GM21360 (cell line): ENCODE data around the gene TMEM139.
A peak's percentile ranks its signal among the peaks of the same experiment; 100 is the strongest.

Experiments
- ATAC-seq: cut with Tn5 transposase; IDR thresholded peaks from one replicate; pipeline ENCODE4 v1.9.1; 2021; ENCODE audit warnings: mild to moderate bottlenecking, moderate library complexity; ENCODE audit not compliant: unreplicated experiment

Gene TMEM139

DNA sequence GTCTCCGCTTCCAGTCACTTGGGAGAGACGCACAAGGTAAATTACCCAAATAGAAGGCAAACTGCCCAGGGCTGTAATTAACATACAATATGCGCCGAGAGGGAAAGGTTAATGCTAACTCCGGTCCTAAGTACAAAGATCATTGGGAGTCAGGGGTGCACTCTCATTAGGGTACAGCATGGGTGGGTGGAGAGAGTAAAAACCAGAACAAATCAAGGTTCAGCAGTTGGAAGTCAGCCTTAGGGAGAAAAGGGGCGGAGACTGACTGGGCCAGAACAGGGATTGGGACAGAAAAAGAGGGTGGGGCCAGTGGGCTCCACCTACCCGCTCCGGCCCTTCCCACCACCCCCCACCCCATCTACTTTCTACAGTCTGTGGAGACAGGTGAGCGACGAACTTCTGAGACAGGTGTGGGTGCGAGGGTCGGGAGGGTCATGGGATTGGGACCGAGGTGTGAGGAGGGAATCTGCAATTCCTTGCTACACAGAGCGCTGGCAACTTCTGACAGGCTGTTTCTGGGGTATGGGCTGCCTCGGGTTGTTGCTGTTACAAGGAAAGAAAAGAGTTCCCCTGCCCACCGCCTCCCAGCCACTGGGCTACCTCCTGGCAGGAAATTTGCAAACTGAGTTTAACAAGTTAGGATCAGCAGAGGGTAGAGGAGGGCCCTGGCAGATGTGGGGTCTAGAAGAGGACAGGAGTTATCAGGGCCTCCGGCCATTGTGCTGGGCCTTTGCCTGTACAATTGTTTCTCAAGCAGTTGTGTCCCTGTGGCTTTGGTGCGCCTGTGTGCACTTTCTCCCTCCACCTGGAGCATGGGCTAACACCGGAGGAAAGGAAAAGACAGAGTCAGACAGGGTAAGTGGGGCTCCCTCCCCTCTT is at the start of gene TMEM139:
TMEM139 (plus strand) TSS at position 368 of the 879 bp plus-strand sequence. CDS start 1,000 bp downstream, outside the sequence.
- ATAC-seq: no peak

DNA sequence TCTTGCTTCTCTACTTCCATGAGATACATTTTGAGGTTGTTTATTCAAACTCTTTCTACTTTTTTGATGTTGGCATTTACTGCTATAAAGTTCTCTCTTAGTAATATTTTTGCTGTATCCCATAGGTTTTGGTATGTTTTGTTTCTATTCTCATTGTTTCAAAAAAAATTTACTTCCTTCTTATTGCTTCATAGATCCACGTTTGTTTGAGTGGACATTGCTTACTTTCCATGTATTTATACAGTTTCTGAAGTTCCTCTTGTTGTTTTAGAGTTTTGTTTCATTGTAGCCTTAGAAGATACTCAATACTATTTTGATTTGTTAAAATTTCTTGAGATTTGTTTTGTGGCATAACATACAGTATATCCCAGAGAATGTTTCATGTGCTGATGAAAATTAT is 49.2 kb upstream of the TMEM139 start:
- ATAC-seq: no peak

DNA sequence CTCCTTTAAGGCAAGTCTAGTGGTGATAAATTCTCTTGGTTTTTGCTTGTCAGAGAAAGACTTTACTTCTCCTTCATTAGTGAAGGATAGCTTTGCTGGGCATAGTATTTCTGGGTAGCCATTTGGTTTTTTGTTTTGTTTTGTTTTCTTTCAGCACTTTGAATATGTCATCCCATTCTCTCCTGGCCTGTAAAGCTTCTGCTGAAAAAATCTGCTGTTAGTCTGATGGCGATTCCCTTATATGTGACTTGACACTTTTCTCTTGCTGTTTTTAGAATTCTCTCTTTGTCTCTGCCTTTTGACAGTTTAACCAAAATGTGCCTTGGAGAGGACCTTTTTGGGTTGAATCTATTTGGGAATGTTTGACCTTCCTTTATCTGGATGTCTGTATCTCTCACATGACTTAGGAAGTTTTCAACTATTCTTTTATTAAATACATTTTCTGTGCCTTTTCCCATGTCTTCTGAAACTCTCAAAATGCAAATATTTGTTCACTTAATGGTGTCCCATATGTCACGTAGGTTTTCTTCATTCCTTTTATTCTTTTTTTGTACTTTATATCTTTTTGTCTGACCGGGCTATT is 48.3 kb upstream of the TMEM139 start:
- no peak for ATAC-seq

DNA sequence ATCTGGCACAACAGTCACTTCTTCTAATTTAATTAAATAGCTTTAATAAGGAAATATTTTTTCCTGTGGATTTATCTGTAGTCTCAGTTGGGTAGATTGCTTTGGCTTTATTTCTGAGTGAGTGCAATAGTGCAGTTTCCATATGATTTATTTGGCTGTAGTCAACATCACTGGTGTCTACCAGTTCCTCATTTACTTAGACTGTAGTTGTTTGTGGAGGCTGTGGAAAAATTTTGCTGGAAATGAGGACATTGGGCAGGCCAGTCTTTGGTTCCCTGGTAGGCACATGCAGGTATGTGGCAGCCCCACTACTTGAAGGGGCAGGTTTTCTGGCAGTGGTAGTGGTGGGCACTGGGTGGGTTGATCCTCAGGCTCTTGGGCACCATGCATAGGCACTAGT is 47.4 kb upstream of the TMEM139 start:
- ATAC-seq: no peak

DNA sequence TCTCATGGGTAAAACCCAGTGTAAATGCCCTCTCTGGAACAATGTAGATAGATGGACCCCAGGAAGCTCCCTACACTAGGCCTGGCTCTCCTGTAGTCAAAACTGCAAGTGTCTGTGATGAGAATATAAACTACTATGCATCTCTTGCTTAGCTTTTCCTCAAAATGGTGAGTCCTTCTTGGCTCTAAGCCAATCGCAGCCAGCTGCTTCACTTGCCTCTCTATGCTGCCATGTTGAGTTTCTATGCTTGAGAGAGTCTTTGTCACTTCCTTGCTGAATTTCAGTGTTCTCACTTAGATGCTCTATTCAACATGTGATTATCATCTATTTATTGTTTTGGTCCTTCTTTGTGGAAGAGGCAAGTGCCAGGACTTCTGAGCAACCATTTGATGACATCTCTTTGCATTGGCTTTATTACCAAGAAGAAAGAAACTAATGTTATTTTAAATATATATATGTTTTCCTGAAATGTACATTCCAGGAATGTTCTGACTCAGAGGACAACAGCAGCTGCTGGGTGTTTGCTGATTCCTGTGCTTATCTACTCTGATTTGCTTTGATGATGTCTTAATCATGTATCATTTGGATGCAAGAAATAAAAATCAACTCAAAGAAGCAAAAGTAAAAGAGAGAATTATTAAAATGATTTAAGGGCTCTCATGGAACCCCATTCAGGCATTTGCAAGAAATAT is 46.3 kb upstream of the TMEM139 start:
- ATAC-seq: no peak

DNA sequence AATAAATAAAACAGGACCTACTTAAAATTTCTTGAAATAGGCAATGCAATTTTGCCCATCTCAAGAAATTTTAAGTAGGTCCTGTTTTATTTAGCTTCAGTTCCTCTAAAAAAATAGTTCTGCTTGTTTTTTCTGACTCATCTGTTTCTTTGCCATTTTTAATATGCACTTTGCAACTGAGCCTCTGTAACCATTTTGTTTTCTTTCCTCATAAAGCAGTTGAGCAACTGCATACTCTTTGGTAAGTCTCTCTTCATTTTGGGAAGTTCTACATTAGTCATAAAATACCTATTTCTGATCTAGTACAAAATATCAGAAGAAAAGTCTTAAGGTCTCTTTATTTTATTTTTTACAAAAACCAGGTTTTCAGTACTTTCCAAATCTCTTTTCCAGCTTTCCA is 44.9 kb upstream of the TMEM139 start:
- no peak for ATAC-seq

DNA sequence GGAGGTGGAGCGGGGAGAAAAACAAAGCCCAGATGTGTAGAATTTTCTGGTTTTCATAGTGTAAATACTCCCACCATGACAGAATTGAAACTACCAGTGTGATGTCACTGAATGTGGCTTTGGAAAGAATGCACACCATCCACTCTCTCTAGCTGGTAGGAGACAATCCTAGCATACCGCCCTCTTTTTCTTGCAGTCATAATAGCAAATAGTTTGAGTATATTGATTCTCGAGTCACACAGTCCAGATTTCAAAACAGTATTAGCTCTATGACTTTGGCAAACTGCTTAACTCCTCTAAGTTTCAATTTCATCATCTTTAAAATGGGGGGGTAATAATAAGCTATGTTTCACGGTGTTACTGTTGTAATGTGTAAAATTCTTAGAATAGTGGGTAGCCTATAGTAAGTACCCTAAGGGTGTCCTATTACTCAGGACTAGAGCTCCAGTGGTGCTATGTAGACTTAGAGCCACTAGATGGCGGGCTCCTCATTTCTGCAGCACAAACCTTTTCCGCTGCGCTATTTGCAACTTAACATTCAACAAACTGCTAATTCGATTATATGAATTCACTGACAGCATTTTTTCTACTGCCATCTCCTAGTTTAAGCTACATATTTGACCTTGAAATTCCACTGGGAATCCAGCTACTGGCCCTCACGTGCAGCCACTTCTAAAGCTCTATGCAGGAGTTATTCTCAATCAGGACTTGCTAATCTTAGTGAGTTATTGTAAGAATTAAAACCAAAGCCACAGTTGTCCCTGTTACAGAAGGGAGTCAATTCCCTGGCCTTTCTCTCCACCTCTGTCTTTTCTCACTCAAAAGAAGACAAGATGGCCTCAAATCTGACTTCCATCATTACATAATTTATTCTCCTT is 44.2 kb upstream of the TMEM139 start:
- ATAC-seq: peak; percentile 98

DNA sequence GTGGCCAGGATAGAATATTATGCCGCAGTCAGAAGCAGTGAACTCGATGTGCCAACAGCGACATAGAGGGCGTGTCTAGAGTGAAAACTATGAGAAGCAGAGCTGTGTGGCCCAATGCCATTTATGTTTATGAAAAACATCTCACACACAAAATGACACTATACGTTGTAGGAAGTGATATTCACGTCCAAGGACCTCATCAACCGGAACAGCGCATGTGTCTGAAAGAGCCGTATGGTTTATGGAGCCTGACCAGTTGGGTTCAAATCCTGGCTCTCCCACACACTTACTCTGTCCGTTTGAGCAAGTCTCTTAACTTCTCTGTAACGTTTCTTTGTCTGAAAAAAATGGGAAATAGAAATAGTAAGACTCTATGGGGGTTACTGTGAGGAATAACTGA is 42.5 kb upstream of the TMEM139 start:
- ATAC-seq: no peak

DNA sequence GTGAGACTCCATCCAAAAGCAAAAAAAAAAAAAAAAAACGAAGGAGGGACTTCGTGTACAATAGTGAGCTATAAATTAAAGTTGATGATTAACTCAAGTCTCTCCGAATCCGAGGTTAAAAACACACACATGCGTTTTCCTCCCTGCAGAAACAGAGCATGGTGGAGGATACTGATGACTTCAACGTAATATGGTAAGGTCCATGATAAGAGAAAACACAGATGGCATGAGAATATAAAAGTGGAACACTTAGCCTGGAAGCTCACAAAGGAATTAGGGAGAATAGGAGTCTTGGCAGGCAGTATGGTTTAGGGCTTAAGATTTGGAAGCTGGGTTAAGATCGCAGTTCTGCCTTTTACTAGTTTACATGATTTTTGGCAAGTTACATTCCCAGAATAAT is 41.6 kb upstream of the TMEM139 start:
- ATAC-seq: no peak

DNA sequence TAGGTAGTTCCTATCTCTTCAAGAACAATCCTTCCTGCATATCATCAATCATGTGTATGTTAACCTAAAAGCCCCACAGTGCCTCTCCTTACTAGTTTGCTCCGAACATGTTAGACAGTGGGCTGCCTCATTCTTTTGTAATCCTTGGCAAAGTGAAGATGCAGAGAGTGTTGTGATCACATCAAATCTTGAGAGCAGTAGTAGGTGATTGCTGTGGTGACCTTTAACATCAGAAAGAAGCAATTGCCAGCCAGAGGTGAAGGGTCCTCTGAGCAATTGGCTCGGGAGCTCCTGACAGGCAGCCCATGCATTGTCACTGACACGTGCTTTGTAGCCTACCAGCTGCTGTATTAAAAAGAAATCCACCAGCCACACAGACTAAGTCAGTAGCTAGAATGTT is 41.1 kb upstream of the TMEM139 start:
- no peak for ATAC-seq

DNA sequence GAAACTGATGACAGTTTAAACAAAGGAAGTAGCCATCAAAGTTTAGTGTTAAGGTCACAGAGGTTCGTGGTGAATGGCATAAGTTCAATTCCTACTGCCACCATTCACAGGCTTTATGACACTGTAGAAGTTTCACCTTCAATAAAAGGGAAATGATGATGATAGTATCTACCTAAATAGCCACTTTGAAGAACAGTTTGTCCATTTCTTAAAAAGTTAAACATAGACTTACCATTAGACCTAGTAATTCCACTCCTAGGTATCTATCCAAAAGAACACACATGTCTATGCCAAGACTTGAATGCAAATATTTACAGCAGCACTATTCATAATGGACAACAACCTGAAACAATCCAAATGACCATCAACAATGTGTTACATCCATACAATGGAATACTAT is 40.4 kb upstream of the TMEM139 start:
- no peak for ATAC-seq

DNA sequence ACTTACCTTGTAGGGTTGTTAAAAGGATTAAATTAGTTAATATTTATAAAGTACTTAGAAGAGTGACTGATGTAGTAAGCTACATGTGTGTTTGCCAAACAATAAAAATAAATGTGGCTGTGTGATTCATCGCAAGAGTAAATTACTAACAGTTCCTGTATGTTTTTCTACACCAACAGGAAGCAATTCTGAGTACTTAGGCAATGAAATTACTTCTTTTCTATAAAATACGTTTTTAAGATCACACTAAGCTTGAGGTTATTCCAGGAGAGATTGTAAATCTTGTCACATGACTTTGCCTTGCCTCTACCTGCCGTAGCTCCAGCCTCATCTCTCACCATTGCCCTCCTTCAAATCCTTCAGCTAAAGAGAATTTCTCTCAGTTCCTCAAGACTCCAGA is 39.6 kb upstream of the TMEM139 start:
- ATAC-seq: no peak

DNA sequence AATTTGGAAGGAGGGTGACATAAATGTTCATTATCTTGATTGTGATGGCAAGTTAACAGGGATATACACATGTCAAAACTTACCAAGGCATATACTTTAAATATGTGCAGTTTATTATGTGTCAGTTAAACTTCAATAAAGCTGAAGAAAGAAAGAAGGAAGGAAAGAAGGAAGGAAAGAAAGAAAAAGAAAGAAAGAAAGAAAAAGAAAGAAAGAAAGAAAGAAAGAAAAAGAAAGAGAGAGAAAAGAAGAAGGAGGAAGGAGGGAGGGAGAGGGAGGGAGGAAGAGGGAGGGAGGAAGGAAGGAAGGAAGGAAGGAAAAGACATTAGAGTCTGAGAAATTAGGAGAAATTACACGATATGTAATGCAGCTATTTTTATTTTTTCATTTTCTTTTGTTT is 37.4 kb upstream of the TMEM139 start:
- no peak for ATAC-seq

DNA sequence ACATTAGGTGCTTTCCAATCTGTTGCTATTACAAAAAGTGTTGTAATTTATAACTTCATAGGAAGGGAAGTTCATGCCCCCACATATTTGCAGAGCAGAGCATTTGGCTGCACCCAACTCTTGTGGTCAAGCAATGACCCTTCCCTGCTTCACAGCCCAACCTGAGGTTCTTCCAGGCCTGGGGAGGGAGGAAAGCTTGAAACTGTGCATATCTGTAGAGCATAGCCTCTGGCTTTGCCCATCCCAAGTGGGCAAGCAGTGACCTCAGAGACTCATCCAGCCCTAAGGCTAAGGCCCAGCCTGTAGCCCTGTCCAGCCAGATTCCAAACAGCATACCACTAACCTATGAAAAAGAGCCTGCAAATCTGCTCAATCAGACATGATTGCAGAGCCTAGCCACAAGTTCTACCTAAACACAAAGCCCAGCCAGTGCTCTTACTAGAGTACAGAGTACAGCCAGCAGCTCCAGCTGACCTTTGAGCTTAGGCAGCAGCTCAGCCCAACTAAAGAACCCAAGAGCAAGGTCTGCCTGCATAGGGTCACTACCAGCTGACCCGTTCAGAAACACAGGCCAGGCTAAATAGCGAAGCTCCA is 35.9 kb upstream of the TMEM139 start:
- ATAC-seq: no peak

DNA sequence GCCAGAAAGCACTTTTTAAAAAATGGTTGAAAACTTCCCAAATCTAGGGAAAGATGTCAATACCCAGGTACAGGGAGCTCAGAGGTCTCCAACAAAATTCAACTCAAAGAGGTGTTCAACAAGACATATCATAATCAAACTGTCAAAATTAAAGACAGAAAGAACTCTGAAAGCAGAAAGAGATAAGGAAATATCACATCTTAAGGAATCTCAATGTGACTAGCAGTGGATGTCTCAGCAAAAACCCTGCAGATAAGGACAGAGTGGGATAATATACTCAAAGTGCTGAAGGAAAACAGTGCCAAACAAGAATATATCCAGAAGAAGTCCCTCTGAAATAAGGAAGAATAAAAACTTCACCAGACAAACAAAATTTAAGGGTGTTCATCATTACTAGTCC is 34.6 kb upstream of the TMEM139 start:
- ATAC-seq: no peak

DNA sequence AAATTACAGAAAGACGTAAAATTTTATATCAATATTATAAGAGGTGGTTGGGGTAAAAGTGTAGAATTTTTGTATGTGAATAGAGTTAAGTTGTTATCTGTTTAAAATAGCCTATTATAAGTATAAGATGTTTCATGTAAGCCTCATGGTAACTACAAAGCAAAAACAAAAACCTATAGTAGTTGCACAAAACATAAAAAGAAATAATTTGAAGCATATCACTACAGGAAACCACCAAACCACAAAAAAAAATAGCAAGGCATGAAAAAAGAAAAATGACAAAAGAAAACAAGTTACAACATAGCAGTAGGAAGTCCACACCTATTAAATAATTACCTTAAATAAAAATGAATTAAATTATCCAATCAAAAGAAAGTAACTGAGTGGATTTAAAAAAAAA is 33.9 kb upstream of the TMEM139 start:
- no peak for ATAC-seq

DNA sequence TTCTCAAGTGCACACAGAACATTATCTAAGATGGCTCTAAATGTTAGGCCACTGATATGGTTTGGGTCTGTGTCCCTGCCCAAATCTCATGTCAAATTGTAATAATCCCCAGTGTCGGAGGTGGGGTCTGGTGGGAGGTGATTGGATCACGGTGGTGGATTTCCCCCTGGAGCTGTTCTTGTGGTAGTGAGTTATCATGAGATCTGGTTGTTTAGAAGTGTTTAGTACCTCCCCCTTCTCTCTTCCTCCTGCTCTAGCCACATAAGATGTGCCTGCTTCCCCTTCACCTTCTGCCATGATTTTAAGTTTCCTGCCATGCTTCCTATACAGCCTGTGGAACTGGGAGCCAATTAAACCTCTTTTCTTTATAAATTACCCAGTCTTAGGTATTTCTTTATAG is 32.8 kb upstream of the TMEM139 start:
- no peak for ATAC-seq

DNA sequence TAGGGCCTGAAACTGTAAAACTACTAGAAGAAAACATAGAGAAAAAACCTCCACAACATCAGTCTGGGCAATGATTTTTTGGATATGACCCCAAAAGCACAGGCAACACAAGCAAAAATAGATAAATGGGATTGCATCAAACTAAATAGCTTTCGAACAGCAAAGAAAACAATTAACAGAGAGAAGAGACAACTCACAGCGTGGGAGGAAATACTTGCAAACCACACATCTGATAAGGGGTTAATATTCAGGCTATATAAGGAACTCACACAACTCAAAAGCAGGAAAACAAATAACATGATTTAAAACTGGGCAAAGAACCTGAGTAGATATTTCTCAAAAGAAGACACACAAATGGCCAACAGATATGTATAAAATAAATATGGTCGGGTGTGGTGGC is 29.2 kb upstream of the TMEM139 start:
- no peak for ATAC-seq

DNA sequence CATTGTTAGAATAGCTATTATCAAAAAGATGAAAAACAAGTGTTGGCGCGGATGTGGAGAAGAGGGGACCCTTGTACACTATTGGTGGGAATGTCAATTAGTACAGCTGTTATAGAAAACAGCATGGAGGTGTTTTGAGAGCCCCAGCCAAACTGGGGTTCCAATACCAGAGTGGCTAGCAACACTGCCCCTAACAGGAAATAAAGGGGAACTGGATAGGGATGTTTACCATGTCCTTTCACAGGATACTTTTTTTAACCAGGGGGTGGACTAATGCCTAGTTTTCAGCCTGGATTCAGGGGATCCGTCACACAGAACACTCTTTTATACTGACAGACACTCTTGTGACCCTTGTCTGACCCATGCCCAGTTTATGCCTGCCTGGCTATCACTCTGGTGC is 28.4 kb upstream of the TMEM139 start:
- no peak for ATAC-seq

DNA sequence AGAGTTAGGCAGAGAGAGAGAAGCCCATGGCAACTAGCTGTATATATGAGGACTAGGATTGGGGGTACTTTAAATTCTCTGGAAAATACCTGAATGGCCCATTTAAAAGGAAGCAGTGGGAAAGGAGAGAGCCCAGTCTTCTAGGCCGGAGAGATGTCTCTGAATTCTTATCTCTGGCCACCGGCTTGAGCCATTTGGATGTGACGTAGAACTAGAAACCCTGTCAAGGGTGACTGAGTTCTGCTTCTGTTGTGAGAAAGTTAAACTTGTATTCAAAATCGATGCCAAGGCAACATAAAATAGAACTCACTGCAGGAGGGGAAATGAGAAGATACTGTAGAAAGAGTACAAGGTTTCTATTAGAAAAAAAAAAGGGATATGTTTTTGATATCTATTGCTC is 27.8 kb upstream of the TMEM139 start:
- peak; percentile 81 for ATAC-seq

DNA sequence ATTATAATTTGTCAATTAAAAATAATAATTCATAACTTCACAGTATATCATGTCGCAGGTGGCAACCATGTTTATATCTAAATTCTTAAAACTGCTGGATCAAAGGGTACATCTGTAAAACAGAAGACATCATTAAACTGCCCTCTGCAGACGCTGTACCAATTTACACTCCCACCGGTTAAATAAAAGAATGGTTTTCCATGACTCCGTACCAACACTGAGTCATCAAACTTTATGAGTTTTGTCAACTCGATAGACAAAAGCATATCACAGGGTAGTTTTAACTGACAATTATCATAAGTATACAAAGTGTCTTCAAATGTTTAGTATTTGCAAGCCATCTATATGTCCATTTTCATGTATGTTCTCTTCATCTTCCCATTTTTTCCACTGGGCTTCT is 27.3 kb upstream of the TMEM139 start:
- ATAC-seq: no peak
